HEK293 (cell line): ENCODE results near the gene SMOC1.

ENCODE experiments used
- CTCF ChIA-PET: fragments of 350-600 bp; formaldehyde crosslinking; extraction: SDS; loops from one replicate; lab custom pipeline; 2021; ENCODE audit warnings: antibody characterized with exemption; lab: Yijun Ruan, JAX
- POLR2A ChIA-PET: fragments of 300-600 bp; formaldehyde crosslinking; extraction: SDS; loops from one replicate; lab custom pipeline; 2020; ENCODE audit warnings: antibody characterized with exemption, inconsistent platforms; lab: Yijun Ruan, JAX
- H3K27ac ChIP-seq: fragments of 200-500 bp; sonication (Bioruptor generic); 2 replicates; pipeline ENCODE4 v1.5.1; 2014; ENCODE audit warnings: low read depth, low read length, control low read depth, inconsistent platforms; ENCODE audit errors: extremely low read depth
- H3K36me3 ChIP-seq, 2 experiments: fragments of 200-500 bp in 1 of 2; sonication (Bioruptor generic) in 1 of 2; 1 replicate in 1 of 2; 2 replicates in 1 of 2; pipeline ENCODE4 v1.5.1; 2014 to 2017; ENCODE audit warnings: inconsistent platforms in 2 of 2, low read length in 2 of 2; ENCODE audit not compliant: control insufficient read depth in 2 of 2, insufficient read depth in 1 of 2
- H3K4me1 ChIP-seq: fragments of 200-500 bp; sonication (Bioruptor generic); 2 replicates; pipeline ENCODE4 v1.5.1; 2014; ENCODE audit warnings: mild to moderate bottlenecking, low read length, inconsistent platforms; ENCODE audit not compliant: control insufficient read depth, insufficient read depth
- H3K4me3 ChIP-seq: 2 replicates; pipeline ENCODE4 v1.5.1; 2011; ENCODE audit warnings: low read depth, mild to moderate bottlenecking, control low read depth, low read length, moderate library complexity
- H3K9me3 ChIP-seq: fragments of 200-500 bp; sonication (Bioruptor generic); 2 replicates; pipeline ENCODE4 v1.5.1; 2014; ENCODE audit warnings: low read depth, low read length, inconsistent platforms; ENCODE audit not compliant: control insufficient read depth, insufficient read depth
- GLI2 ChIP-seq: fragments of 450-650 bp; formaldehyde crosslinking; IDR thresholded peaks from 2 replicates; pipeline ENCODE4; 2017; ENCODE audit warnings: missing biosample characterization, missing genetic modification characterization, low read depth, borderline replicate concordance
- ZBTB7A ChIP-seq: fragments of 450-650 bp; formaldehyde crosslinking; IDR thresholded peaks from 2 replicates; pipeline ENCODE4 v1.5.1; 2016; ENCODE audit warnings: low read depth, missing biosample characterization, missing genetic modification characterization
- ZEB2 ChIP-seq: fragments of 450-650 bp; formaldehyde crosslinking; IDR thresholded peaks from 2 replicates; pipeline ENCODE4 v1.5.1; 2016; ENCODE audit warnings: missing biosample characterization, missing genetic modification characterization
- ZNF433 ChIP-seq: fragments of 450-650 bp; formaldehyde crosslinking; IDR thresholded peaks from 2 replicates; pipeline ENCODE4 v1.5.1; 2016; ENCODE audit warnings: missing biosample characterization, missing genetic modification characterization, low read depth
- ZNF510 ChIP-seq: fragments of 450-650 bp; formaldehyde crosslinking; IDR thresholded peaks from 2 replicates; pipeline ENCODE4 v1.5.1; 2018; ENCODE audit warnings: mild to moderate bottlenecking, missing genetic modification characterization, missing biosample characterization; ENCODE audit not compliant: insufficient replicate concordance
- ZNF560 ChIP-seq: fragments of 450-650 bp; formaldehyde crosslinking; IDR thresholded peaks from 2 replicates; pipeline ENCODE4 v1.5.1; 2017; ENCODE audit warnings: missing biosample characterization, missing genetic modification characterization, borderline replicate concordance
- ZNF600 ChIP-seq: fragments of 450-650 bp; formaldehyde crosslinking; IDR thresholded peaks from 2 replicates; pipeline ENCODE4 v1.5.1; 2016; ENCODE audit warnings: missing biosample characterization, missing genetic modification characterization
- ZNF670 ChIP-seq: fragments of 450-650 bp; formaldehyde crosslinking; IDR thresholded peaks from 2 replicates; pipeline ENCODE4 v1.5.1; 2016; ENCODE audit warnings: missing biosample characterization, missing genetic modification characterization, low read depth
- ZNF701 ChIP-seq: fragments of 450-650 bp; formaldehyde crosslinking; IDR thresholded peaks from 2 replicates; pipeline ENCODE4 v1.5.1; 2016; ENCODE audit warnings: missing biosample characterization, missing genetic modification characterization
- ZXDB ChIP-seq: fragments of 450-650 bp; formaldehyde crosslinking; IDR thresholded peaks from 2 replicates; pipeline ENCODE4 v1.5.1; 2016; ENCODE audit warnings: missing biosample characterization, missing genetic modification characterization
- TF ChIP-seq, protein P1 (sequence below): fragments of 450-650 bp; formaldehyde crosslinking; IDR thresholded peaks from 2 replicates; pipeline ENCODE4 v1.5.1; 2016; ENCODE audit warnings: missing biosample characterization, missing genetic modification characterization, borderline replicate concordance
- TF ChIP-seq, protein P2 (sequence below): fragments of 450-650 bp; formaldehyde crosslinking; IDR thresholded peaks from 2 replicates; pipeline ENCODE4 v1.5.1; 2016; ENCODE audit warnings: missing biosample characterization, missing genetic modification characterization
- TF ChIP-seq, protein P3 (sequence below): fragments of 450-650 bp; formaldehyde crosslinking; IDR thresholded peaks from 2 replicates; pipeline ENCODE4 v1.5.1; 2017; ENCODE audit warnings: missing biosample characterization, missing genetic modification characterization
- TF ChIP-seq, protein P4 (sequence below): sonication (generic); formaldehyde crosslinking; IDR thresholded peaks from 2 replicates; pipeline ENCODE4 v1.8.1; 2022; ENCODE audit warnings: mild to moderate bottlenecking, moderate library complexity, missing genetic modification reagents
- TF ChIP-seq, protein P5 (sequence below): fragments of 450-650 bp; formaldehyde crosslinking; IDR thresholded peaks from 2 replicates; pipeline ENCODE4 v1.5.1; 2016; ENCODE audit warnings: missing biosample characterization, missing genetic modification characterization
- TF ChIP-seq, protein P6 (sequence below): fragments of 450-650 bp; formaldehyde crosslinking; IDR thresholded peaks from 2 replicates; pipeline ENCODE4 v1.5.1; 2016; ENCODE audit warnings: missing biosample characterization, missing genetic modification characterization
- TF ChIP-seq, protein P7 (sequence below): fragments of 450-650 bp; formaldehyde crosslinking; IDR thresholded peaks from 2 replicates; pipeline ENCODE4 v1.5.1; 2016; ENCODE audit warnings: missing biosample characterization, missing genetic modification characterization, borderline replicate concordance

Gene SMOC1

DNA sequence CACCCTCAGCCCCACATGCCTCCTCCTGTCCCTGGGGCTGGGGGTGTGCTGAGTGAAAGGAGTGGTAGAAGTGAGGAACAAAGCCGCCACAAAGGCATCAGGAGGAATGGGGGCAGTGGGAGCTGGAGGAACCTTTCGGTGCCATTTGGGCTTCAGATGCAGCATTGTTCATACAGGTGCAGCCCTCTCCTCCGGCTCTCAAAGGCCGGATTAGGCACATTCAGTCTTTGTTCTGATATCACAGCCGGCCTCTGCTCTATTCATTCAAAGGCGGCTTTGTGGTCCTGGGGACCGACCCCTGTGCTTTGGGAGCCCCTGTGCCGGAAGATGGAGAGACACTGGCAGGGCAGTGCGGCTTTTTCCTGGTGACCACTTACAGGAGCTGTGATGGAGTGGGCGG lies 53.2 kb downstream of the SMOC1 start:
- ChIA-PET CTCF (interaction anchor here (0.6 kb wide), 1 partner anchor 16 kb away, joined by 3 read pairs; no protein-coding TSS in a partner anchor), POLR2A (no interaction called here)
- H3K4me1 ChIP-seq = no peaks in the 10 kb centered on the region
- peaks cover 0 to 7% of the 10 kb centered on the region in 2 experiments; a peak in 1 of 3 replicates for H3K36me3 ChIP-seq
- H3K9me3 ChIP-seq = no peaks in the 10 kb centered on the region
- H3K27ac ChIP-seq = no peak overlapping the region
- TF ChIP-seq ZNF701 (tag by site-specific recombination) (no peak), ZEB2 (tag by site-specific recombination) (no peak), ZNF560 (tag by site-specific recombination) (no peak), ZXDB (tag by site-specific recombination) (no peak), ZBTB7A (tag by site-specific recombination) (no peak), ZNF670 (tag by site-specific recombination) (no peak)
- TF ChIP-seq, protein P1, sequence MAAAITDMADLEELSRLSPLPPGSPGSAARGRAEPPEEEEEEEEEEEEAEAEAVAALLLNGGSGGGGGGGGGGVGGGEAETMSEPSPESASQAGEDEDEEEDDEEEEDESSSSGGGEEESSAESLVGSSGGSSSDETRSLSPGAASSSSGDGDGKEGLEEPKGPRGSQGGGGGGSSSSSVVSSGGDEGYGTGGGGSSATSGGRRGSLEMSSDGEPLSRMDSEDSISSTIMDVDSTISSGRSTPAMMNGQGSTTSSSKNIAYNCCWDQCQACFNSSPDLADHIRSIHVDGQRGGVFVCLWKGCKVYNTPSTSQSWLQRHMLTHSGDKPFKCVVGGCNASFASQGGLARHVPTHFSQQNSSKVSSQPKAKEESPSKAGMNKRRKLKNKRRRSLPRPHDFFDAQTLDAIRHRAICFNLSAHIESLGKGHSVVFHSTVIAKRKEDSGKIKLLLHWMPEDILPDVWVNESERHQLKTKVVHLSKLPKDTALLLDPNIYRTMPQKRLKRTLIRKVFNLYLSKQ = no peak
- no peak overlapping the region for H3K4me3 ChIP-seq

DNA sequence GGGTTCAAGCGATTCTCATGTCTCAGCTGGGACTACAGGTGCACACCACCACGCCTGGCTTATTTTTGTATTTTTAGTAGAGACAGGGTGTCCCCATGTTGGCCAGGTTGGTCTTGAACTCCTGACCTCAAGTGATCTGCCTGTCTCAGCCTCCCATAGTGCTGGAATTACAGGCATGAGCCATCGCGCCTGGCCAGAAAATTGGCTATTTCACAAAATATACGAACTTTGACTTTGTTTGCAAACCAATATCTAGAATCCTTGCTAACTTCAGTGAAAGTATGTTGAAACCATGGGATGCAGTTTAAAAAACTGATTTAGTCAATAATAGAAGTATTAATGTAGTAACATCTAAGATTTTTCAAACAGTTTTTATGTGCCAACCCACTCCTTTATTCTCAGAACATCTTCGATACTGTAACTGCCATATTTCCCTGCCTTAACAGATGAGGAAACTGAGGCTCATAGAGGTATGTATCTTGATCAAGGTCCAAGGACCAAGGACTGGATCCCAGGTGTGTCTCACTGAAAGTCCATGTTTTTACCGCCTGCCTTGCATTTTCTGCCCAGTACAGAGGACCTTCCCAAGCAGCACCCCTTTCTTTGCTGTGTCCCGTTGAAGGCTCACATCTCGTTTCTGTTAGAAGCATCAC lies 54.5 kb downstream of the SMOC1 start:
- Histone ChIP-seq H3K36me3 (peaks cover 0 to 7% of the 10 kb centered on the region in 2 experiments; a peak in 1 of 3 replicates), H3K4me3 (no peak overlapping the region), H3K27ac (no peak overlapping the region), H3K4me1 (no peaks in the 10 kb centered on the region), H3K9me3 (no peaks in the 10 kb centered on the region)
- ChIA-PET CTCF (no interaction called here), POLR2A (no interaction called here)
- TF ChIP-seq, protein P2, sequence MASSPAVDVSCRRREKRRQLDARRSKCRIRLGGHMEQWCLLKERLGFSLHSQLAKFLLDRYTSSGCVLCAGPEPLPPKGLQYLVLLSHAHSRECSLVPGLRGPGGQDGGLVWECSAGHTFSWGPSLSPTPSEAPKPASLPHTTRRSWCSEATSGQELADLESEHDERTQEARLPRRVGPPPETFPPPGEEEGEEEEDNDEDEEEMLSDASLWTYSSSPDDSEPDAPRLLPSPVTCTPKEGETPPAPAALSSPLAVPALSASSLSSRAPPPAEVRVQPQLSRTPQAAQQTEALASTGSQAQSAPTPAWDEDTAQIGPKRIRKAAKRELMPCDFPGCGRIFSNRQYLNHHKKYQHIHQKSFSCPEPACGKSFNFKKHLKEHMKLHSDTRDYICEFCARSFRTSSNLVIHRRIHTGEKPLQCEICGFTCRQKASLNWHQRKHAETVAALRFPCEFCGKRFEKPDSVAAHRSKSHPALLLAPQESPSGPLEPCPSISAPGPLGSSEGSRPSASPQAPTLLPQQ (tag by site-specific recombination) = no peak
- TF ChIP-seq, protein P3, sequence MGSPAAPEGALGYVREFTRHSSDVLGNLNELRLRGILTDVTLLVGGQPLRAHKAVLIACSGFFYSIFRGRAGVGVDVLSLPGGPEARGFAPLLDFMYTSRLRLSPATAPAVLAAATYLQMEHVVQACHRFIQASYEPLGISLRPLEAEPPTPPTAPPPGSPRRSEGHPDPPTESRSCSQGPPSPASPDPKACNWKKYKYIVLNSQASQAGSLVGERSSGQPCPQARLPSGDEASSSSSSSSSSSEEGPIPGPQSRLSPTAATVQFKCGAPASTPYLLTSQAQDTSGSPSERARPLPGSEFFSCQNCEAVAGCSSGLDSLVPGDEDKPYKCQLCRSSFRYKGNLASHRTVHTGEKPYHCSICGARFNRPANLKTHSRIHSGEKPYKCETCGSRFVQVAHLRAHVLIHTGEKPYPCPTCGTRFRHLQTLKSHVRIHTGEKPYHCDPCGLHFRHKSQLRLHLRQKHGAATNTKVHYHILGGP (tag by site-specific recombination) = no peak
- TF ChIP-seq, protein P4, sequence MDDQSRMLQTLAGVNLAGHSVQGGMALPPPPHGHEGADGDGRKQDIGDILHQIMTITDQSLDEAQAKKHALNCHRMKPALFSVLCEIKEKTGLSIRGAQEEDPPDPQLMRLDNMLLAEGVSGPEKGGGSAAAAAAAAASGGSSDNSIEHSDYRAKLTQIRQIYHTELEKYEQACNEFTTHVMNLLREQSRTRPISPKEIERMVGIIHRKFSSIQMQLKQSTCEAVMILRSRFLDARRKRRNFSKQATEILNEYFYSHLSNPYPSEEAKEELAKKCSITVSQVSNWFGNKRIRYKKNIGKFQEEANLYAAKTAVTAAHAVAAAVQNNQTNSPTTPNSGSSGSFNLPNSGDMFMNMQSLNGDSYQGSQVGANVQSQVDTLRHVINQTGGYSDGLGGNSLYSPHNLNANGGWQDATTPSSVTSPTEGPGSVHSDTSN (CRISPR knock-in tag) = no peak
- no peak for TF ChIP-seq ZNF600
- TF ChIP-seq, protein P5, sequence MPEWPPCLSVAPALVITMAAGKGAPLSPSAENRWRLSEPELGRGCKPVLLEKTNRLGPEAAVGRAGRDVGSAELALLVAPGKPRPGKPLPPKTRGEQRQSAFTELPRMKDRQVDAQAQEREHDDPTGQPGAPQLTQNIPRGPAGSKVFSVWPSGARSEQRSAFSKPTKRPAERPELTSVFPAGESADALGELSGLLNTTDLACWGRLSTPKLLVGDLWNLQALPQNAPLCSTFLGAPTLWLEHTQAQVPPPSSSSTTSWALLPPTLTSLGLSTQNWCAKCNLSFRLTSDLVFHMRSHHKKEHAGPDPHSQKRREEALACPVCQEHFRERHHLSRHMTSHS (tag by site-specific recombination) = no peak
- TF ChIP-seq, protein P1 = no peak
- TF ChIP-seq ZNF510 (tag by site-specific recombination) = no peak
- TF ChIP-seq GLI2 (tag by site-specific recombination) = no peak
- TF ChIP-seq, protein P6, sequence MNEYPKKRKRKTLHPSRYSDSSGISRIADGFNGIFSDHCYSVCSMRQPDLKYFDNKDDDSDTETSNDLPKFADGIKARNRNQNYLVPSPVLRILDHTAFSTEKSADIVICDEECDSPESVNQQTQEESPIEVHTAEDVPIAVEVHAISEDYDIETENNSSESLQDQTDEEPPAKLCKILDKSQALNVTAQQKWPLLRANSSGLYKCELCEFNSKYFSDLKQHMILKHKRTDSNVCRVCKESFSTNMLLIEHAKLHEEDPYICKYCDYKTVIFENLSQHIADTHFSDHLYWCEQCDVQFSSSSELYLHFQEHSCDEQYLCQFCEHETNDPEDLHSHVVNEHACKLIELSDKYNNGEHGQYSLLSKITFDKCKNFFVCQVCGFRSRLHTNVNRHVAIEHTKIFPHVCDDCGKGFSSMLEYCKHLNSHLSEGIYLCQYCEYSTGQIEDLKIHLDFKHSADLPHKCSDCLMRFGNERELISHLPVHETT = no peak
- TF ChIP-seq, protein P7, sequence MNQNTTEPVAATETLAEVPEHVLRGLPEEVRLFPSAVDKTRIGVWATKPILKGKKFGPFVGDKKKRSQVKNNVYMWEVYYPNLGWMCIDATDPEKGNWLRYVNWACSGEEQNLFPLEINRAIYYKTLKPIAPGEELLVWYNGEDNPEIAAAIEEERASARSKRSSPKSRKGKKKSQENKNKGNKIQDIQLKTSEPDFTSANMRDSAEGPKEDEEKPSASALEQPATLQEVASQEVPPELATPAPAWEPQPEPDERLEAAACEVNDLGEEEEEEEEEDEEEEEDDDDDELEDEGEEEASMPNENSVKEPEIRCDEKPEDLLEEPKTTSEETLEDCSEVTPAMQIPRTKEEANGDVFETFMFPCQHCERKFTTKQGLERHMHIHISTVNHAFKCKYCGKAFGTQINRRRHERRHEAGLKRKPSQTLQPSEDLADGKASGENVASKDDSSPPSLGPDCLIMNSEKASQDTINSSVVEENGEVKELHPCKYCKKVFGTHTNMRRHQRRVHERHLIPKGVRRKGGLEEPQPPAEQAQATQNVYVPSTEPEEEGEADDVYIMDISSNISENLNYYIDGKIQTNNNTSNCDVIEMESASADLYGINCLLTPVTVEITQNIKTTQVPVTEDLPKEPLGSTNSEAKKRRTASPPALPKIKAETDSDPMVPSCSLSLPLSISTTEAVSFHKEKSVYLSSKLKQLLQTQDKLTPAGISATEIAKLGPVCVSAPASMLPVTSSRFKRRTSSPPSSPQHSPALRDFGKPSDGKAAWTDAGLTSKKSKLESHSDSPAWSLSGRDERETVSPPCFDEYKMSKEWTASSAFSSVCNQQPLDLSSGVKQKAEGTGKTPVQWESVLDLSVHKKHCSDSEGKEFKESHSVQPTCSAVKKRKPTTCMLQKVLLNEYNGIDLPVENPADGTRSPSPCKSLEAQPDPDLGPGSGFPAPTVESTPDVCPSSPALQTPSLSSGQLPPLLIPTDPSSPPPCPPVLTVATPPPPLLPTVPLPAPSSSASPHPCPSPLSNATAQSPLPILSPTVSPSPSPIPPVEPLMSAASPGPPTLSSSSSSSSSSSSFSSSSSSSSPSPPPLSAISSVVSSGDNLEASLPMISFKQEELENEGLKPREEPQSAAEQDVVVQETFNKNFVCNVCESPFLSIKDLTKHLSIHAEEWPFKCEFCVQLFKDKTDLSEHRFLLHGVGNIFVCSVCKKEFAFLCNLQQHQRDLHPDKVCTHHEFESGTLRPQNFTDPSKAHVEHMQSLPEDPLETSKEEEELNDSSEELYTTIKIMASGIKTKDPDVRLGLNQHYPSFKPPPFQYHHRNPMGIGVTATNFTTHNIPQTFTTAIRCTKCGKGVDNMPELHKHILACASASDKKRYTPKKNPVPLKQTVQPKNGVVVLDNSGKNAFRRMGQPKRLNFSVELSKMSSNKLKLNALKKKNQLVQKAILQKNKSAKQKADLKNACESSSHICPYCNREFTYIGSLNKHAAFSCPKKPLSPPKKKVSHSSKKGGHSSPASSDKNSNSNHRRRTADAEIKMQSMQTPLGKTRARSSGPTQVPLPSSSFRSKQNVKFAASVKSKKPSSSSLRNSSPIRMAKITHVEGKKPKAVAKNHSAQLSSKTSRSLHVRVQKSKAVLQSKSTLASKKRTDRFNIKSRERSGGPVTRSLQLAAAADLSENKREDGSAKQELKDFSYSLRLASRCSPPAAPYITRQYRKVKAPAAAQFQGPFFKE (tag by site-specific recombination) = no peak
- no peak for TF ChIP-seq ZNF433 (tag by site-specific recombination)
